GM23338 (cell line): ENCODE data around the gene GAK. TPM values are rescaled to one million over a fixed set of nuclear protein-coding genes. Genes with fewer than 3 reads are reported as not detected.

Experiments
- ATAC-seq: fragments of 200-7000 bp; cut with Tn5 transposase; 3 replicates; pipeline ENCODE4 v1.9.1; 2020
- DNase-seq: peaks from one replicate; pipeline ENCODE4 v3.0.0-alpha.2; 2015; ENCODE audit warnings: low spot score
- H2AFZ ChIP-seq: fragments of 200-600 bp; sonication (generic); 2 replicates; pipeline ENCODE4 v1.8.0; 2016; ENCODE audit warnings: antibody characterized with exemption, mild to moderate bottlenecking, moderate library complexity
- H3F3A ChIP-seq: fragments of 200-600 bp; sonication (generic); replicated peaks from 2 replicates; pipeline ENCODE4 v1.8.0; 2017; ENCODE audit warnings: antibody characterized with exemption, mixed run types, low read depth
- H3K27ac ChIP-seq: fragments of 200-600 bp; sonication (generic); 2 replicates; pipeline ENCODE4 v1.6.1; 2016; ENCODE audit warnings: low read depth
- H3K27me3 ChIP-seq: fragments of 200-600 bp; sonication (generic); 2 replicates; pipeline ENCODE4 v1.8.0; 2016; ENCODE audit warnings: mild to moderate bottlenecking, mixed run types, moderate library complexity; ENCODE audit not compliant: insufficient read depth
- H3K36me3 ChIP-seq: fragments of 200-600 bp; sonication (generic); 2 replicates; pipeline ENCODE4 v1.8.0; 2016; ENCODE audit warnings: mild to moderate bottlenecking; ENCODE audit not compliant: insufficient read depth
- H3K4me1 ChIP-seq: fragments of 200-600 bp; sonication (generic); 2 replicates; pipeline ENCODE4 v1.8.0; 2016; ENCODE audit warnings: mild to moderate bottlenecking, moderate library complexity; ENCODE audit not compliant: insufficient read depth
- H3K4me2 ChIP-seq: fragments of 200-600 bp; sonication (generic); 2 replicates; pipeline ENCODE4 v1.7.1; 2017; ENCODE audit warnings: mixed run types
- H3K4me3 ChIP-seq: fragments of 200-600 bp; sonication (generic); 2 replicates; pipeline ENCODE4 v1.6.1; 2016; ENCODE audit warnings: mixed run types
- H3K79me2 ChIP-seq: fragments of 200-600 bp; sonication (generic); replicated peaks from 2 replicates; pipeline ENCODE4 v1.8.0; 2017; ENCODE audit warnings: mild to moderate bottlenecking; ENCODE audit not compliant: insufficient read depth
- H3K9me2 ChIP-seq: fragments of 200-600 bp; sonication (generic); 2 replicates; pipeline ENCODE4 v1.8.0; 2017; ENCODE audit not compliant: insufficient read depth
- H4K20me1 ChIP-seq: fragments of 200-600 bp; sonication (generic); replicated peaks from 2 replicates; pipeline ENCODE4 v1.8.0; 2017; ENCODE audit warnings: mild to moderate bottlenecking; ENCODE audit not compliant: insufficient read depth
- H3K27ac Mint-ChIP-seq: 2 replicates; pipeline ENCODE4 v1.8.0; 2020; ENCODE audit warnings: inconsistent platforms, mild to moderate bottlenecking, moderate library complexity, mixed read lengths
- H3K27me3 Mint-ChIP-seq: 3 replicates; pipeline ENCODE4 v1.8.0; 2022; ENCODE audit warnings: low read depth, mild to moderate bottlenecking, moderate library complexity, mixed read lengths, inconsistent platforms; ENCODE audit not compliant: insufficient read depth, poor library complexity
- H3K36me3 Mint-ChIP-seq: 3 replicates; pipeline ENCODE4 v1.8.0; 2021; ENCODE audit warnings: low read depth, mild to moderate bottlenecking, inconsistent platforms, moderate library complexity, mixed read lengths
- H3K4me1 Mint-ChIP-seq: 3 replicates; pipeline ENCODE4 v1.8.0; 2020; ENCODE audit warnings: mild to moderate bottlenecking, inconsistent platforms, mixed read lengths
- H3K4me3 Mint-ChIP-seq: 3 replicates; pipeline ENCODE4 v1.8.0; 2021; ENCODE audit warnings: moderate library complexity, mild to moderate bottlenecking, inconsistent platforms, mixed read lengths
- H3K9me3 Mint-ChIP-seq: 3 replicates; pipeline ENCODE4 v1.8.0; 2020; ENCODE audit warnings: moderate library complexity, mild to moderate bottlenecking, inconsistent platforms, mixed read lengths
- CTCF ChIP-seq, 2 experiments: fragments of 200-600 bp in 1 of 2; sonication (generic) in 1 of 2; conservative IDR thresholded peaks; 2 replicates each; pipeline versions ENCODE4 v1.5.1 to v1.6.1; 2016 to 2017; ENCODE audit warnings: antibody characterized with exemption in 2 of 2, low read depth in 2 of 2, mild to moderate bottlenecking in 2 of 2, moderate library complexity in 1 of 2
- ETS1 ChIP-seq: IDR thresholded peaks from 2 replicates; pipeline ENCODE4 v1.6.1; 2016; ENCODE audit warnings: antibody characterized with exemption
- EZH2phosphoT487 ChIP-seq: fragments of 200-600 bp; sonication (generic); IDR thresholded peaks from one replicate; pipeline ENCODE4 v1.8.1; 2018; ENCODE audit warnings: antibody characterized with exemption; ENCODE audit not compliant: unreplicated experiment
- JUNB ChIP-seq: IDR thresholded peaks from one replicate; pipeline ENCODE4 v1.6.1; 2016; ENCODE audit warnings: antibody characterized with exemption; ENCODE audit not compliant: unreplicated experiment
- POLR2AphosphoS5 ChIP-seq: IDR thresholded peaks from 2 replicates; pipeline ENCODE4 v1.6.1; 2016; ENCODE audit warnings: antibody characterized with exemption, low read depth
- REST ChIP-seq: IDR thresholded peaks from one replicate; pipeline ENCODE4 v1.6.1; 2018; ENCODE audit warnings: antibody characterized with exemption; ENCODE audit not compliant: unreplicated experiment
- STAT1 ChIP-seq: IDR thresholded peaks from one replicate; pipeline ENCODE4 v1.6.1; 2016; ENCODE audit warnings: antibody characterized with exemption; ENCODE audit not compliant: unreplicated experiment
- ZNF331 ChIP-seq: fragments of 250-450 bp; sonication (Bioruptor Pico); IDR thresholded peaks from 2 replicates; pipeline ENCODE4 v1.5.0; 2020; ENCODE audit warnings: low read depth, mild to moderate bottlenecking, moderate library complexity
- ZNF462 ChIP-seq: fragments of 250-450 bp; sonication (Bioruptor Pico); IDR thresholded peaks from 2 replicates; pipeline ENCODE4 v1.5.0; 2020; ENCODE audit warnings: mild to moderate bottlenecking, moderate library complexity
- polyA plus RNA-seq: library from polyadenylated mRNA; unstranded; fragments of >200 nt; fragmentation: Nextera tagmentation; extraction: Ambion mirVana; gene quantifications from 2 replicates; pipeline ENCODE4 v1.2.1, GENCODE V29; 2016
- total RNA-seq: library from RNA; depleted of rRNA; stranded (reverse); fragments of >200 nt; shearing (Covaris generic); gene quantifications from 2 replicates; pipeline ENCODE4 v1.2.3, GENCODE V29; 2014

Gene GAK
- total and polyA plus RNA-seq, 2 experiments from 2014 or later, result 48.5 to 124 TPM

- H3K79me2 ChIP-seq, result no peaks in the 10 kb centered on the region
- H3K27me3 ChIP-seq, result peaks cover 24% of the 10 kb centered on the region; the same call in 1 of the 2 replicates
- no peaks in the 10 kb centered on the region for H3F3A ChIP-seq
- no peaks in the 10 kb centered on the region for H4K20me1 ChIP-seq
- H3K27ac ChIP-seq, result no peak overlapping the region
- H3K36me3 ChIP-seq, result no peaks in the 10 kb centered on the region
- H3K4me1 ChIP-seq, result no peaks in the 10 kb centered on the region
- no peaks in the 10 kb centered on the region for H3K9me2 ChIP-seq
- H3K4me3 ChIP-seq, result no peak overlapping the region
- H3K4me2 ChIP-seq, result no peak overlapping the region
- no peak for DNase-seq
- H3K36me3 Mint-ChIP-seq, result no peaks in the 10 kb centered on the region
- H3K27me3 Mint-ChIP-seq, result peaks cover 2% of the 10 kb centered on the region
- H2AFZ ChIP-seq, result no peak overlapping the region
- H3K4me3 Mint-ChIP-seq, result no peak overlapping the region
- H3K9me3 Mint-ChIP-seq, result peaks cover 10% of the 10 kb centered on the region; the same call in 2 of the 3 replicates
- no peak overlapping the region for H3K27ac Mint-ChIP-seq
- no peak for ATAC-seq
- TF ChIP-seq STAT1 (no peak), ETS1 (no peak), CTCF (conservative IDR thresholded peaks at IDR 0.05; ENCODE audit: low read depth in 2 of 2) (no peak), ZNF462 (CRISPR knock-in tag) (no peak), EZH2phosphoT487 (no peak), ZNF331 (CRISPR knock-in tag) (no peak), REST (no peak), JUNB (no peak), POLR2AphosphoS5 (no peak)
- H3K4me1 Mint-ChIP-seq, result no peaks in the 10 kb centered on the region; the same call in 2 of the 3 replicates
These were observed 128.2 kb downstream of the GAK start for GRCh38 chr4:803884-804283.
